Measurements from ENCODE around the gene EIF2B4. TPM values are rescaled to one million over a fixed set of nuclear protein-coding genes. Genes with fewer than 3 reads are reported as not detected.

Gene EIF2B4
- total and polyA plus RNA-seq, 4 donors: 19.6 to 55.4 (median 37.3) TPM

GRCh38 chr2:27314709-27315108, 55.4 kb downstream of the EIF2B4 start:
- DNase-seq (no peak), ATAC-seq (ENCODE audit: insufficient read depth, low FRiP score) (no peak)
- H3K4me1 ChIP-seq (ENCODE audit: control insufficient read depth in 5 of 5, insufficient read depth in 5 of 5, low read length in 5 of 5): peaks cover 0 to 3% (median 0%) of the 10 kb centered on the region in 5 donors
- no peak overlapping the region for H3K9ac ChIP-seq (ENCODE audit: insufficient read depth in 1 of 2, low read length in 2 of 2)
- peaks cover 0 to 22% (median 8%) of the 10 kb centered on the region in 4 donors for H3K36me3 ChIP-seq (ENCODE audit: control insufficient read depth in 4 of 4, insufficient read depth in 4 of 4, low read length in 4 of 4)
- H3K4me3 ChIP-seq: no peak overlapping the region
- no peak overlapping the region for H3K27ac ChIP-seq (ENCODE audit: low read depth in 1 of 2, low read length in 1 of 2)
- TF ChIP-seq, protein P1, sequence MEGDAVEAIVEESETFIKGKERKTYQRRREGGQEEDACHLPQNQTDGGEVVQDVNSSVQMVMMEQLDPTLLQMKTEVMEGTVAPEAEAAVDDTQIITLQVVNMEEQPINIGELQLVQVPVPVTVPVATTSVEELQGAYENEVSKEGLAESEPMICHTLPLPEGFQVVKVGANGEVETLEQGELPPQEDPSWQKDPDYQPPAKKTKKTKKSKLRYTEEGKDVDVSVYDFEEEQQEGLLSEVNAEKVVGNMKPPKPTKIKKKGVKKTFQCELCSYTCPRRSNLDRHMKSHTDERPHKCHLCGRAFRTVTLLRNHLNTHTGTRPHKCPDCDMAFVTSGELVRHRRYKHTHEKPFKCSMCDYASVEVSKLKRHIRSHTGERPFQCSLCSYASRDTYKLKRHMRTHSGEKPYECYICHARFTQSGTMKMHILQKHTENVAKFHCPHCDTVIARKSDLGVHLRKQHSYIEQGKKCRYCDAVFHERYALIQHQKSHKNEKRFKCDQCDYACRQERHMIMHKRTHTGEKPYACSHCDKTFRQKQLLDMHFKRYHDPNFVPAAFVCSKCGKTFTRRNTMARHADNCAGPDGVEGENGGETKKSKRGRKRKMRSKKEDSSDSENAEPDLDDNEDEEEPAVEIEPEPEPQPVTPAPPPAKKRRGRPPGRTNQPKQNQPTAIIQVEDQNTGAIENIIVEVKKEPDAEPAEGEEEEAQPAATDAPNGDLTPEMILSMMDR (IDR thresholded peaks at IDR 0.05; ENCODE audit: control extremely low read depth, extremely low read depth): no peak
- WGBS, 2 donors: 91 to 96% methylated on average over 9 of the region's 9 CpGs
- H3K27me3 ChIP-seq (ENCODE audit: control insufficient read depth in 3 of 3, insufficient read depth in 3 of 3, low read length in 2 of 3): no peaks in the 10 kb centered on the region
- no peaks in the 10 kb centered on the region for H3K9me3 ChIP-seq (ENCODE audit: control insufficient read depth in 4 of 4, insufficient read depth in 3 of 4, low read length in 3 of 4)

Other genes with a start within 250 kb of the EIF2B4 start
- under 1 TPM; 0.11 to 0.74 TPM for gene ABHD1, start 246.5 kb downstream of the EIF2B4 start, total RNA-seq
- under 1 TPM; 0.08 to 0.16 TPM for gene ABHD1, start 246.5 kb downstream of the EIF2B4 start, polyA plus RNA-seq
- gene PREB, start 235.7 kb downstream of the EIF2B4 start, total RNA-seq: 10 to 100 TPM; 30.2 to 56.8 TPM
- gene PREB, start 235.7 kb downstream of the EIF2B4 start, polyA plus RNA-seq: 10 to 100 TPM; 25.8 to 66.8 TPM
- not detected for gene PRR30, start 230.9 kb downstream of the EIF2B4 start, total RNA-seq
- gene PRR30, start 230.9 kb downstream of the EIF2B4 start, polyA plus RNA-seq: not detected
- gene TCF23, start 221.3 kb downstream of the EIF2B4 start, total RNA-seq: under 1 TPM in 1 of 2 donors, not detected in 1; 0.18 TPM
- under 1 TPM; 0.01 to 0.04 TPM for gene TCF23, start 221.3 kb downstream of the EIF2B4 start, polyA plus RNA-seq
- gene ATRAID, start 158.3 kb downstream of the EIF2B4 start, total RNA-seq: 100 to 1,000 TPM in 1 of 2 donors, 10 to 100 TPM in 1; 90.0 to 107 TPM
- gene ATRAID, start 158.3 kb downstream of the EIF2B4 start, polyA plus RNA-seq: 100 to 1,000 TPM; 136 to 204 TPM
- 10 to 100 TPM; 12.1 to 32.5 TPM for gene SLC5A6, start 158.1 kb downstream of the EIF2B4 start, total RNA-seq
- gene SLC5A6, start 158.1 kb downstream of the EIF2B4 start, polyA plus RNA-seq: 10 to 100 TPM; 15.2 to 33.1 TPM
- 10 to 100 TPM; 18.3 to 42.0 TPM for gene CAD, start 153.0 kb downstream of the EIF2B4 start, total RNA-seq
- gene CAD, start 153.0 kb downstream of the EIF2B4 start, polyA plus RNA-seq: 10 to 100 TPM; 10.9 to 19.4 TPM
- gene SLC30A3, start 107.3 kb downstream of the EIF2B4 start, total RNA-seq: under 1 TPM; 0.31 to 0.77 TPM
- under 1 TPM; 0.11 to 0.37 TPM for gene SLC30A3, start 107.3 kb downstream of the EIF2B4 start, polyA plus RNA-seq
- gene DNAJC5G, start 94.9 kb downstream of the EIF2B4 start, total RNA-seq: not detected
- gene DNAJC5G, start 94.9 kb downstream of the EIF2B4 start, polyA plus RNA-seq: not detected
- under 1 TPM; 0.09 to 0.48 TPM for gene TRIM54, start 87.9 kb downstream of the EIF2B4 start, total RNA-seq
- under 1 TPM; 0.10 to 0.16 TPM for gene TRIM54, start 87.9 kb downstream of the EIF2B4 start, polyA plus RNA-seq
- gene UCN, start 61.9 kb downstream of the EIF2B4 start, total RNA-seq: 1 to 10 TPM in 1 of 2 donors, under 1 TPM in 1; 0.34 to 2.0 TPM
- gene UCN, start 61.9 kb downstream of the EIF2B4 start, polyA plus RNA-seq: 1 to 10 TPM in 1 of 2 donors, under 1 TPM in 1; 0.76 to 2.0 TPM
- 100 to 1,000 TPM in 1 of 2 donors, 10 to 100 TPM in 1; 42.1 to 103 TPM for gene MPV17, start 47.2 kb downstream of the EIF2B4 start, total RNA-seq
- 100 to 1,000 TPM in 1 of 2 donors, 10 to 100 TPM in 1; 94.5 to 224 TPM for gene MPV17, start 47.2 kb downstream of the EIF2B4 start, polyA plus RNA-seq
- gene GTF3C2, start 13.6 kb downstream of the EIF2B4 start, total RNA-seq: 10 to 100 TPM; 46.4 to 61.8 TPM
- gene GTF3C2, start 13.6 kb downstream of the EIF2B4 start, polyA plus RNA-seq: 10 to 100 TPM; 28.7 to 41.0 TPM
- gene SNX17, start 278 bp upstream of the EIF2B4 start, total RNA-seq: 100 to 1,000 TPM in 1 of 2 donors, 10 to 100 TPM in 1; 65.8 to 129 TPM
- gene SNX17, start 278 bp upstream of the EIF2B4 start, polyA plus RNA-seq: 100 to 1,000 TPM in 1 of 2 donors, 10 to 100 TPM in 1; 68.4 to 123 TPM
- 10 to 100 TPM in 1 of 2 donors, 1 to 10 TPM in 1; 8.0 to 21.1 TPM for gene ZNF513, start 10.4 kb upstream of the EIF2B4 start, total RNA-seq
- gene ZNF513, start 10.4 kb upstream of the EIF2B4 start, polyA plus RNA-seq: 10 to 100 TPM; 21.6 to 22.2 TPM
- gene PPM1G, start 39.3 kb upstream of the EIF2B4 start, total RNA-seq: 10 to 100 TPM; 45.9 to 66.0 TPM
- gene PPM1G, start 39.3 kb upstream of the EIF2B4 start, polyA plus RNA-seq: 10 to 100 TPM; 57.5 to 76.2 TPM
- 10 to 100 TPM; 80.3 to 93.6 TPM for gene NRBP1, start 58.3 kb upstream of the EIF2B4 start, total RNA-seq
- 10 to 100 TPM; 46.8 to 79.4 TPM for gene NRBP1, start 58.3 kb upstream of the EIF2B4 start, polyA plus RNA-seq
- 10 to 100 TPM; 13.6 to 37.9 TPM for gene KRTCAP3, start 72.0 kb upstream of the EIF2B4 start, total RNA-seq
- 10 to 100 TPM; 37.4 to 50.2 TPM for gene KRTCAP3, start 72.0 kb upstream of the EIF2B4 start, polyA plus RNA-seq
- gene IFT172, start 119.4 kb upstream of the EIF2B4 start, total RNA-seq: 10 to 100 TPM; 44.7 to 52.2 TPM
- 10 to 100 TPM; 17.8 to 26.6 TPM for gene IFT172, start 119.4 kb upstream of the EIF2B4 start, polyA plus RNA-seq
- 1 to 10 TPM; 3.8 to 6.9 TPM for gene FNDC4, start 124.9 kb upstream of the EIF2B4 start, total RNA-seq
- 1 to 10 TPM; 2.8 to 4.8 TPM for gene FNDC4, start 124.9 kb upstream of the EIF2B4 start, polyA plus RNA-seq
- under 1 TPM; 0.31 to 0.95 TPM for gene GCKR, start 126.5 kb upstream of the EIF2B4 start, total RNA-seq
- gene GCKR, start 126.5 kb upstream of the EIF2B4 start, polyA plus RNA-seq: under 1 TPM; 0.28 to 0.73 TPM
- gene ZNF512, start 212.7 kb upstream of the EIF2B4 start, total RNA-seq: 10 to 100 TPM; 25.0 to 64.9 TPM
- gene ZNF512, start 212.7 kb upstream of the EIF2B4 start, polyA plus RNA-seq: 10 to 100 TPM; 10.5 to 12.2 TPM